Measurements from ENCODE around the gene P2RY11. TPM values are rescaled to one million over a fixed set of nuclear protein-coding genes. Genes with fewer than 3 reads are reported as not detected.

Gene P2RY11
- total RNA-seq, 1 donor from 2014 or later = 15.7 TPM

GRCh38 chr19:10139952-10140351 lies 28.5 kb downstream of the P2RY11 start:
- Mint-ChIP-seq H3K36me3 (ENCODE audit: unreplicated experiment) (peaks cover 25% of the 10 kb centered on the region), H3K27me3 (ENCODE audit: unreplicated experiment) (no peaks in the 10 kb centered on the region), H3K4me1 (ENCODE audit: unreplicated experiment) (no peaks in the 10 kb centered on the region), H3K9me3 (ENCODE audit: unreplicated experiment) (no peaks in the 10 kb centered on the region), H3K27ac (ENCODE audit: unreplicated experiment) (no peak overlapping the region), H3K4me3 (ENCODE audit: unreplicated experiment) (no peak overlapping the region)
- no peak for DNase-seq (ENCODE audit: extremely low spot score, unreplicated experiment)
- no peak for TF ChIP-seq CTCF (IDR thresholded peaks at IDR 0.05)

- Mint-ChIP-seq H3K4me1 (ENCODE audit: unreplicated experiment) (no peaks in the 10 kb centered on the region), H3K27ac (ENCODE audit: unreplicated experiment) (no peak overlapping the region), H3K36me3 (ENCODE audit: unreplicated experiment) (peaks cover 33% of the 10 kb centered on the region), H3K4me3 (ENCODE audit: unreplicated experiment) (no peak overlapping the region), H3K9me3 (ENCODE audit: unreplicated experiment) (no peaks in the 10 kb centered on the region), H3K27me3 (ENCODE audit: unreplicated experiment) (no peaks in the 10 kb centered on the region)
- TF ChIP-seq CTCF (IDR thresholded peaks at IDR 0.05) = no peak
- no peak for DNase-seq (ENCODE audit: extremely low spot score, unreplicated experiment)
Measured at GRCh38 chr19:10141479-10141878, 30.0 kb downstream of the P2RY11 start.

GRCh38 chr19:10141973-10142372 lies 30.5 kb downstream of the P2RY11 start:
- no peak for DNase-seq (ENCODE audit: extremely low spot score, unreplicated experiment)
- TF ChIP-seq CTCF (IDR thresholded peaks at IDR 0.05) = no peak

DNA sequence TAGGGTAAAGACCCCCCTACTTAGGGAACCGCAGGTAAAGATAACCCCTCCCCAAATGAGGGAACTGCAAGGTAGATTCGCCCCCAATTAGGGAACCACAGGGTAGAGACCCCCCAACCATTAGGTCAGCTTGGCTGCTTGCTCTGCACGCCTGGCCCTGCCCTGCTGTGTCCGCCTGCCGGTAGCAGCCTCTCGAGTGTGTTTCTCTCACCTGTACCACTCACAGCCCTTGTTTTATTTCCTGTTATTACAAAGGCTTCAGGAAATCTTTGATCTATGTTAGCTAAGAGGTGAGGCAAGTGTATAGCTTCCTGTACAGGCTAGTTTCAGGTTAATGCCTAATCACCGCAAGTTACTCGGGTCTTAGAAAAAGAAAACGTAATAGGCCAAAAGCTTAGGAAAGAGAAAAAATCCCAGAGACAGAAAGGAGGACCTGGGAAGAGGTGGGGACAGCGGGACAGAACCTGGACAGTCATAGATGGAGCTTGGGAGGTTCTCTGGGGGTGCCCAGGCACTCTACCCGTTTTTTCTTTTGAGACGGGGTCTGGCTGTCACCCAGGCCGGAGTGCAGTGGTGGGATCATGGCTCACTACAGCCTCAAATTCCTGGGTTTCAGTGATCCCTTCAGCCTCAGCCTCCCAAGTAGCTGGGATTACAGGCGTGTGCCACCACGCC lies 31.3 kb downstream of the P2RY11 start:
- H3K36me3 Mint-ChIP-seq (ENCODE audit: unreplicated experiment) = peaks cover 34% of the 10 kb centered on the region
- H3K27ac Mint-ChIP-seq (ENCODE audit: unreplicated experiment) = no peak overlapping the region
- no peaks in the 10 kb centered on the region for H3K4me1 Mint-ChIP-seq (ENCODE audit: unreplicated experiment)
- H3K4me3 Mint-ChIP-seq (ENCODE audit: unreplicated experiment) = no peak overlapping the region
- no peak for DNase-seq (ENCODE audit: extremely low spot score, unreplicated experiment)
- no peaks in the 10 kb centered on the region for H3K27me3 Mint-ChIP-seq (ENCODE audit: unreplicated experiment)
- TF ChIP-seq CTCF (IDR thresholded peaks at IDR 0.05) = no peak
- no peaks in the 10 kb centered on the region for H3K9me3 Mint-ChIP-seq (ENCODE audit: unreplicated experiment)

More at GRCh38 chr19:10141973-10142372, 30.5 kb downstream of the P2RY11 start:
- H3K36me3 Mint-ChIP-seq (ENCODE audit: unreplicated experiment) = peaks cover 35% of the 10 kb centered on the region
- no peaks in the 10 kb centered on the region for H3K9me3 Mint-ChIP-seq (ENCODE audit: unreplicated experiment)
- no peak overlapping the region for H3K27ac Mint-ChIP-seq (ENCODE audit: unreplicated experiment)
- H3K4me3 Mint-ChIP-seq (ENCODE audit: unreplicated experiment) = no peak overlapping the region
- no peaks in the 10 kb centered on the region for H3K27me3 Mint-ChIP-seq (ENCODE audit: unreplicated experiment)
- H3K4me1 Mint-ChIP-seq (ENCODE audit: unreplicated experiment) = no peaks in the 10 kb centered on the region

DNA sequence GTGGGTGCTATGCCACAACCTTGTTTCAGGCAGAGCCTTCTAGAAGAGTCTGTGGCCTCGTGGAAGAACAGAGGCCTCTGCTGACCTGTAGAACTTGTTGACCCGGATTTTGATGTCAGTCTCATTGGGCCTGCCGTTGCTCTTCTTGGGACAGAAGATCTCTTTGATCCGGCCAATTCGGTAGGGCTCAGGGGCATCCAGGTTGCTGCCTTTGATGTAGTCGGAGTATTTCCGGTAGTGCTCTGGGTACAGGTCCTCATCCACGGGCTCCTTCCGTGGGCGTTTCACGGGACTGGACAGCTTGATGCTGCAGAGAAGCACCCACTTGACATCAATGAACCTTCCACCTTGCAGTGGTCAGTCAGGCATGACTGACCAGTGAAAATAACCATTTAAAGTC lies 32.2 kb downstream of the P2RY11 start:
- H3K36me3 Mint-ChIP-seq (ENCODE audit: unreplicated experiment) = peaks cover 38% of the 10 kb centered on the region
- H3K4me1 Mint-ChIP-seq (ENCODE audit: unreplicated experiment) = no peaks in the 10 kb centered on the region
- no peaks in the 10 kb centered on the region for H3K9me3 Mint-ChIP-seq (ENCODE audit: unreplicated experiment)
- TF ChIP-seq CTCF (IDR thresholded peaks at IDR 0.05) = no peak
- H3K27me3 Mint-ChIP-seq (ENCODE audit: unreplicated experiment) = no peaks in the 10 kb centered on the region
- DNase-seq (ENCODE audit: extremely low spot score, unreplicated experiment) = no peak
- no peak overlapping the region for H3K27ac Mint-ChIP-seq (ENCODE audit: unreplicated experiment)
- H3K4me3 Mint-ChIP-seq (ENCODE audit: unreplicated experiment) = no peak overlapping the region

Data from osteocyte (in vitro differentiated cells).